ENCODE data around the gene MANF. TPM values are rescaled to one million over a fixed set of nuclear protein-coding genes. Genes with fewer than 3 reads are reported as not detected.
"Not testable (repeated sequence)": the region's sequence is repeated elsewhere in the genome, so short reads cannot be mapped to it uniquely, and the experiment has no call there.

Gene MANF
- total RNA-seq, 2 experiments from 2014 or later, result 196 to 215 TPM

GRCh38 chr3:51368276-51368675 is 16.8 kb upstream of the MANF start:
- CTCF ChIA-PET, POLR2A ChIA-PET: not testable (repeated sequence)

- POLR2A ChIA-PET, result no interaction called here
- CTCF ChIA-PET, result interaction anchor here (0.7 to 1.0 kb wide), 5 partner anchors 74 to 756 kb away, joined by 3 to 5 read pairs (median 3); no protein-coding TSS in a partner anchor
Measured at GRCh38 chr3:51371943-51372557, 13.0 kb upstream of the MANF start.

- ChIA-PET CTCF (no interaction called here), POLR2A (no interaction called here)
Measured at GRCh38 chr3:51373658-51374421, 11.3 kb upstream of the MANF start.

DNA sequence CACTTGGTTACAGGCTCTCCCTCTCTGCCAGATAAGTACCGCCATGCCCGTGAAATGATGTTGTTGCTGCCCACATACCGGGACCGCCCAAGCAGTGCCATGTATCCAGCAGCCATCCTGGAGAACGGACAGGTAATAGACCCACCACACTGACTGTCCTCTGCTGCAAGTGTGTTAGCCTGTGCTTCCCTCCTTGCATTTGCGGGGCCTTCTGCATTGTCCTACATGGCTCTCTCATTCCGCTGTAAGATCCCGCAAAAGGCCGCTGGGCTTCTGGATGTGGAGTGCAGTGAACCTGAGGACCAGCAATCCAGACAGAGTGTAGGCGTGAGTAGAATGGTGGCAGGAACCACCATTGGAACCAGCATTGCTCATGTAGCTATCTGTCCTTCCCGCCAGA is 10.6 kb upstream of the MANF start:
- ChIA-PET CTCF (no interaction called here), POLR2A (no interaction called here)

DNA sequence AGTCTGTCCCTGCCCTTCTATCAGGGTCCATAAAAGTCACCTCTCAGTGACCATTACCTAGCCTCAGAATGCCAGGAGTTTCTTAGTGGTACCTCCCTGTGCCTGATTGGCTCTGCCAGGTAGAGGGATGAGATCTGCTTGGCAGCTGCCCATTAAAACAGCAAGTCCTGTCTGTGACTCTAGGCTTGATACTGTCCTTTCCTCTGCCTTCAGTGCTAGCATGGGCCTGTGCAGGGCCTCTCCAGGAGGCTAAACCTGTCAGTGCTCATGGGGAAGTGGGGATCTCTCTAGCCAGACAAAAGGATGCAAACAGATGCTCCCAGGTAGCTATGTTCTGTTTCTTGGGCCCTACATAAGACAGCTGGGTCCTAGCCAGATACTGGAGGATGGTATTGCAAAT is 10.0 kb upstream of the MANF start:
- CTCF ChIA-PET, result no interaction called here
- POLR2A ChIA-PET, result no interaction called here

GRCh38 chr3:51375571-51375970 is 9.5 kb upstream of the MANF start:
- CTCF ChIA-PET, result no interaction called here

GRCh38 chr3:51378065-51378464 is 7.0 kb upstream of the MANF start:
- POLR2A ChIA-PET, result no interaction called here
- CTCF ChIA-PET, result interaction anchor here (1.1 kb wide), 1 partner anchor 406 kb away, joined by 4 read pairs; no protein-coding TSS in a partner anchor

More at GRCh38 chr3:51375571-51375970, 9.5 kb upstream of the MANF start:
- POLR2A ChIA-PET, result no interaction called here

- CTCF ChIA-PET, result interaction anchor here (1.2 kb wide), 1 partner anchor 11 kb away, joined by 3 read pairs; no protein-coding TSS in a partner anchor
- POLR2A ChIA-PET, result no interaction called here
Measured at GRCh38 chr3:51378726-51379125, 6.4 kb upstream of the MANF start.

- ChIA-PET POLR2A (no interaction called here), CTCF (interaction anchor here (0.9 to 1.2 kb wide), 2 partner anchors 11 to 407 kb away, joined by 3 read pairs; no protein-coding TSS in a partner anchor)
Measured at GRCh38 chr3:51379301-51379700, 5.8 kb upstream of the MANF start.

DNA sequence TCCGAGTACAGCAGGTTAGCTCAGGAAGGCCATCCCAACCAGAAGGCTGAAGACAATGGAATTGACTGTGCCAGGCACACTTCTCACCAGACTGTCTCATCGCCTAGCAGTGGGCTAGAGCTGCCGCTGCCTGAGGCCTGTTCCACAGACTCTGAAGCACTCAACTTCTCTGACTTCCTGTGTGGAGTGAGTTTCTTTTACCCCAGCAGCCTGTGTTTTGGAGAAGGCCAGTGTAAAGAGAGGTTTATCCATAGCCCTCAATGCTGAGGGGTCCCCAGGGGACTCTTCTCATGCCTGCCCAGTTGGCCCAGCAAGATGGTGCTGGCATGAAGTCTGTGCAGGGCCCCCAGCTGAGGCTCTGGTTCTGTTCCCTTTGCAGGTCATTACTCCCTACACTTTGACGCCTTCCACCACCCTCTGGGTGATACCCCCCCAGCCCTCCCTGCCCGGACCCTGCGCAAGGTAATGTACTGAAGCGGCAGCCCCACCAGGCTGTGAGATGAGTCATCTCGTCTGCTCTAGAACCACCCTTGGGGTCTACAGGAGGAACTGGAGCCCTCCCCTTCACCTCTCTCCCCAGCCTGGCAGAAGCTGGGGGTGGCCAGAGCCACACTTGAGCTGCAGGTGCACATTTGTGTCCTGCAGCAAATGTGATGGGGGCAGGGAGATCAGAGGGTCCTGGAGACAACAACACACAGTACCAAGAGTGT is 5.2 kb upstream of the MANF start:
- CTCF ChIA-PET, result interaction anchor here (0.9 to 1.2 kb wide), 2 partner anchors 10 to 408 kb away, joined by 3 read pairs; no protein-coding TSS in a partner anchor
- POLR2A ChIA-PET, result no interaction called here

DNA sequence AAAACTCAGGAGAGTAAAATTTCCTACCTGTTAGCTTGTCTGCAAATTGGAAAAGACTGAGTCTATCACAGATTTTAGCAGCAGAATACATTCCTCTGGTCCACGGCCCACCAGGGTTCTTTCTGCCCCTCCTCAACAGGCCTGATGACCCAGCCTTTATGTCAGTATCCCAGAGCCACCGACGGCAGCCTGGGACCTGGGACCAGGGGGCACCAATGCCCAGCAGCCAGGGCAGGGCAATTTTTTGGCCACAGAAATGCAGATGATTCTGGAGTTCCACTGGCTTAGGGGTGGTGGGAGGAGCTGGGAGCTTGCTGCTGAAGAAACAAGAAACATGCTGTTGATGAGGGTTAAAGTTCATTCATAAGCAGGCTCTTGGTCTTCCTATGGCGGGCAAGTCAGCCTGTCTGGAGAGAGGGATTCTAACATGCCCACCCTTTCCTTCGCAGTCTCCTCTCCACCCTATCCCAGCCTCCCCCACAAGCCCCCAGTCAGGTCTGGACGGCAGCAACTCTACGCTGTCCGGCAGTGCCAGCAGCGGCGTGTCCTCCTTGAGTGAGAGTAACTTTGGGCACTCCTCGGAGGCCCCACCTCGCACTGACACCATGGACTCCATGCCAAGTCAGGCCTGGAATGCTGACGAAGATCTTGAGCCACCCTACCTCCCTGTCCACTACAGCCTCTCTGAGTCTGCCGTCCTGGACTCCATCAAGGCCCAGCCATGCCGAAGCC is 4.3 kb upstream of the MANF start:
- ChIA-PET POLR2A (no interaction called here), CTCF (no interaction called here)

- CTCF ChIA-PET, result no interaction called here
- POLR2A ChIA-PET, result no interaction called here
Measured at GRCh38 chr3:51381333-51381705, 3.8 kb upstream of the MANF start.

GRCh38 chr3:51382076-51382745 is 2.9 kb upstream of the MANF start:
- POLR2A ChIA-PET, result no interaction called here
- CTCF ChIA-PET, result no interaction called here

GRCh38 chr3:51382947-51383578 is 2.0 kb upstream of the MANF start:
- CTCF ChIA-PET, result no interaction called here
- POLR2A ChIA-PET, result no interaction called here

- ChIA-PET POLR2A (interaction anchor here (1.8 kb wide), 1 partner anchor 115 kb away, joined by 7 read pairs; the partner anchor contains the start of gene DCAF1), CTCF (interaction anchor here (1.7 kb wide), 1 partner anchor 769 kb away, joined by 9 read pairs; no protein-coding TSS in a partner anchor)
Measured at GRCh38 chr3:51384055-51384725, 901 bp upstream of the MANF start.

DNA sequence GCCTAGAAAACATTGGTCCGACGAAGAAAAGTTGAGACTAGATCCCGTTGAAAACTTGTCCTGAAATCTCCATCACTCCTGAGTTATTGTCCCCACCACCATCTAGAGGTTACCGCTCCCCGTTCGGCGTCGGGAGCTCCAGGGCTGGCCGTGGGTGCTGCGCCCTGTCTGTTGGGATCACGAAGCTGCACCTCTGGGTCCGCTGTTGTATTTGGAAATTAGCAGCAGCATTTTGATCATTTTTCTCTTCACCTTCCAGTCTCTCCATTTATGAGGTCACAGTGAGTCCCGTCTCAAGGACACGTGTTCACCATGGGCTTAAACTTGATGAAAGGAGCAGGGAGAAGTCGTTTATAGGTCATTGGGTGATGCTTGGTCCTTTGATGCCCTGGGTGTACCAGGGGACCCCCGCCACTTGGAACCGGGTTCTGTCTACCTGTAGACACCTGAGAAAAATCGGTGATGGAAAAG is 565 bp downstream of the MANF start:
- POLR2A ChIA-PET, result interaction anchor here (0.6 to 1.8 kb wide), 4 partner anchors 9 to 1039 kb away, joined by 3 to 9 read pairs (median 6); partner anchors contain the start of gene DCAF1
- CTCF ChIA-PET, result interaction anchor here (0.6 to 1.7 kb wide), 3 partner anchors 48 to 770 kb away, joined by 3 to 9 read pairs (median 4); partner anchors contain the start of gene DCAF1

- CTCF ChIA-PET, result interaction anchor here (1.6 to 1.9 kb wide), 2 partner anchors 10 to 113 kb away, joined by 4 read pairs; partner anchors contain the start of gene DCAF1
- POLR2A ChIA-PET, result interaction anchor here (1.5 kb wide), 1 partner anchor 8 kb away, joined by 9 read pairs; no protein-coding TSS in a partner anchor
Measured at GRCh38 chr3:51386159-51386851, 1.2 kb downstream of the MANF start.
